ENCODE measurements around the gene AEN.
A peak's percentile ranks its signal among the peaks of the same experiment; 100 is the strongest.

AEN gene, protein sequence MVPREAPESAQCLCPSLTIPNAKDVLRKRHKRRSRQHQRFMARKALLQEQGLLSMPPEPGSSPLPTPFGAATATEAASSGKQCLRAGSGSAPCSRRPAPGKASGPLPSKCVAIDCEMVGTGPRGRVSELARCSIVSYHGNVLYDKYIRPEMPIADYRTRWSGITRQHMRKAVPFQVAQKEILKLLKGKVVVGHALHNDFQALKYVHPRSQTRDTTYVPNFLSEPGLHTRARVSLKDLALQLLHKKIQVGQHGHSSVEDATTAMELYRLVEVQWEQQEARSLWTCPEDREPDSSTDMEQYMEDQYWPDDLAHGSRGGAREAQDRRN
- 104 reads per million, percentile 83 among the genes with 10 or more reads in this experiment for total RNA-seq

DNA sequence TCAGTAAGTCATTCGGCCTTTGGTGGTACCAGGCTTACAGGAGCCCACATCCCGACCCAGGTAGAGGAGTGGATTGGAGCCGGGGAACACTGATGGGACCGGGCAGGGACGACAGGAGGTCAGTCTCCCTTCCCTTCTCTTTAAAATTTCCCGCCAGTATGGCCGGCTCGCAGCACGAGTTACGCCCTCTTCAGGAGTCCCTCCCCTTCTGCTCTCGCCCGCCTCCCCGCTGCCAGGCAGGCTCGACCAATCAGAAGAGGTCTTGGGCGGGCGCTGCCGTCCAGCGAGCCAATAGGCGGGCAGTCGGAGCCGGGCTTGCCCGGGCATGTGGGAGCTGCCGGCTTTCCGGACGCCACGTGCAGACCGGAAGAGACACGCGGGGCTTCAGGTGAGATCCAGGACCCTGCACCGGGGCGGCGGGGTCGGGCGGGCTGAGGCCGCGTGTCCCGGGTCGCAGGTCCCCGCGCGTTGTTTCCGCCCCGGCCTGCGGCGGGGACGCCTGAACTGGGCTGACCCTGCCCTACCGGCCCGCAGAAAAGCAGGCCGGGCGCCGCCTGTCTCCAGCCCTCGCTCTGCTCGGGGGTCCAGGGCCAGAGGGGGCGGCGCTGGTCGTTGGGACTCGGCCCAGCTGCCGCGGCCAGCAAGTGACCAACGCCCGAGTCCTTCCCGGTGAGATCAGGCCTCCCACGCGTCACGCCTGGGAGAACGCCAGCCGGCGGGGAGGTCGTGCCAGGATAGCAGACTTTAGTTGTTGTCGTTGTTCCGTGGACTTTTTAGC is at the start of gene AEN:
AEN (plus strand) TSS at position 346 of the 778 bp plus-strand sequence. CDS start 4,870 bp downstream, outside the sequence.
- DNase-seq, result peak; percentile 94

DNA sequence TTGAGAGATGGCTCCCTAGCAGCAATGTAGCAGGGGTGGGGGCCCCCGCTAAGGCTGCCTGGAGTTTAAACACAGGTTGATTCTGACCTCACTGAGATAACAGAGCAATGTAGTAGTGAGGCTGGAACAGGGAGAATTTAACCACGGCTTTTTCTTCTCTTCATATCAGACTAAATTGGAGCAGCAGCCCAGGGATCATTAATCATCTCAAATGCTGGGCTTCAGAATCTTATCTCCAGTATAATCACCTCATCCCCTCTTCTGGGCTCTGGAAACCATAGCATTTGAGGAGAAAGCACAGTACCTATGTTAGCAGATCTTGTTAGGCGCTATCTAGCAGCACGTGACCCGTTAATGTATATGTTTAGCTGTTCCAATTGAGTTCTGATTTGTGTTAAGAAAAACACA is 49.3 kb upstream of the AEN start:
- DNase-seq, result no peak

DNA sequence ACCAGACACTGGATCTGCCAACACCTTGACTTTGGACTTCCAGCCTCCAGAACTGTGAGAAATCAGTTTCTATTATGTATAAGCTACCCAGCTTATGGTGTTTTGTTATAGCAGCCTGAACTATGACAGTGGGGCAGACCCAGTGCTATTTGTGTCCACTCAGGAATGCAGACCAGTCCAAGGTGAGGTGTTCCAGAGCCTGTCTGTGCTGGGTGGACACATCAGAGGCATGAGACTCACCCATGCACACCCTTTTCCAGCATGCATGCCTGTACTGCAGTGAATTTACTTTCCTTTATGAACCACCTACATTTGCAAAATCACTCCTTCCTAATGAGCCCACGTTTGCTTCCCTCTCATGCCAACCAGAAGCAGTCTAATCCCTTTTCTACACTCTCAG is 47.1 kb upstream of the AEN start:
- no peak for DNase-seq

DNA sequence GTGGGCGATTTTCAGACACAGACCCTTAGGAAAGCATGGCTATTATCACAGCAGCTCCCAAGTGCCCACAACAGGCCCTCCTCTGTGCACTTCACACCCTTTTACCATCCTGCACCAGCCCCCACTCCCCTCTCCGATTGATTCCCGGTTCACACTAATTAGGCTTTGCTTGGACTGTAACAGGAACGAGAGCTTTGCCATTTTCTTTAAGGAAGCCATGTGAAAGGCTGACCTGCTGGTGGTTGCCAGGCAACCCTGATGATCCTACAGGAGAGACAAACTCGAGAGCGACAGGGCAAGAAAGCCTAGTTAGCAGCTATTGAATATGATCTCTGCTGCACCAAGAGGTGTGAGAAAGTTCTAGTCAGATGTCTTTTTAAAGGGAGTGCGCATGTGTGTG is 46.5 kb upstream of the AEN start:
- DNase-seq, result no peak

DNA sequence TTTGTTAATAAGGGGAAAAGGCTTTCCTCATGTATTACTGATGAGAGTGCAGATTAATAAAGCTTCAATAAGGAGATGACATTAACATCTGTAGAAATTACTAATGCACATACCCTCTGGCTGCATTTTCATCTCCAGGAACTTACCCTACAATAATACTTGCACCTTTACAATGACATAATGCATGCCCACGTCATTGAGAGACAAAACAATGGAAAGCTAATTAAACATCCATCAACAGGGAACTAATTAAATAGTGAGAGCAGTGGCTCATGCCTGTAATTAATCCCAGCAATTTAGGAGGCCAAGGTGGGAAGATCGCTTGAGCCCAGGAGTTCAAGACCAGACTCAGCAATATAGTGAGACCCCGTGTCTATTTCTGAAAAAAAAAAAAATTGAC is 41.8 kb upstream of the AEN start:
- no peak for DNase-seq

DNA sequence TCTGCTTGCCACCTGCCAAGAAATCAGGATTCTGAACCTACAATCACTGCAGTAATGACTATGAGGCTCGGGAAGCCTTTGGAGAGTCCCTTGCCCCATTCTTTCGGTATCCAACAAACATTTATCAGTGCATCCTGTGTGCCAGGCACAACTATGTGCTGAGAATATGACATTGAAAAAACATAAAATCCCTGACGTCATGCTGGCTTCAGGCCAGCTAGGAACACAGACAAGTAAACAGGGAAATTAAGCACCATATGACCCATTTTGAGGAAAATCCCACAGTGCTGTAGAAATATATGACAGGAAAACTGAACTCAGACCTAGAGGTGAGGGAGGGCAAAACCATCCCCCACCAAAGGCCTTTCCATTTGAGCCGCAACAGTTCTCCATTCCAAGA is 40.6 kb upstream of the AEN start:
- DNase-seq, result no peak

DNA sequence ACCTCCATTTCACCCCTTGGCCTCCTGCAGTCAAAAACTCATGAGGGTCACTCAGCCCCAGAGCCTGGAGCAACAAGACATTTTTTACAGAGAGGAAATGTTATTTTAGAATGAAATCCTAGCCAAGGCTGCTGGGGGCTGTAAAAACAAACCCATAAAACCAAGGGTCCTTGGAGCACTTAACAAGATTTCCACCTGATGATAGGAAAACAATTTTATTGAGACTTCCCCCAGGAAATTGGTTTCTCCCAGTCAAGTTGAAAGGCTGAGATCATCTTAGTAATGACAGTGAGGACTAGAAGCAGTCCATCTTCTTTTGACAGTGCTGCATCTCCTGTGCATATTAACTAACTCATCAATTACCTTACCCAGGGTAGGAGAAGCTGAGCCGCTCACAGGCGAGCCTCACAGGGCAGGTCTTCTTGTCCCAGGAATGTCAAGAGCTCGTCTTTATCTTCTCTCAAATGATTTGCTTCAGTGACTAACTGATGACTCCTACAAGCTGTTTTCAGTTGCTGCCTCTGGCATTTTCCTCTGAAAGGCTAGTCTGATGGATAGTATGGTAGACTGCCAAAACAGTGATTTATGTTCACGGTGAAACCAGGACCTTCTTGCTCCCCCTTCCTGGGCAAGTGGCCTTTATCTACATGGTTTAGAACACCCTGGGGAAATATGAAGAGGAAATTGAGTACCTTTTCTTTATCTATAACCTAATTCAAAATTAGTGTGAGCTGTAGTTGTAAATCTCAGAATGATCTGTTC is 34.6 kb upstream of the AEN start:
- DNase-seq, result no peak

DNA sequence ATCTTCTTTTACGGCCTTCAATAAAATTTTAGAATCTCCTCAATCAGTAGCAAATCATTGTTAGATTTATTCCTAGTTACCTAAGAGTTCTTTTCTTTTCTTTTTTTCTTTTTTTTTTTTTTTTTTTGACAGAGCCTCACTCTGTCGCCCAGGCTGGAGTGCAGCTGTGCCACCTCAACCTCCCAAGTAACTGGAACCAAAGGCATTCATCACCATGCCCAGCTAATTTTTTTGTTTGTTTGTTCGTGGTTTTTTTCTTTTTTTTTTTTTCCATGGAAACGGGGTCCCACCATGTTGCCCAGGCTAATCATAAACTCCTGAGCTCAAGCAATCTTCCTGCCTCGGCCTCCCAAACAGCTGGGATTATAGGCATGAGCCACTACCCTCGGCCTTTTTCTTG is 30.4 kb upstream of the AEN start:
- no peak for DNase-seq

DNA sequence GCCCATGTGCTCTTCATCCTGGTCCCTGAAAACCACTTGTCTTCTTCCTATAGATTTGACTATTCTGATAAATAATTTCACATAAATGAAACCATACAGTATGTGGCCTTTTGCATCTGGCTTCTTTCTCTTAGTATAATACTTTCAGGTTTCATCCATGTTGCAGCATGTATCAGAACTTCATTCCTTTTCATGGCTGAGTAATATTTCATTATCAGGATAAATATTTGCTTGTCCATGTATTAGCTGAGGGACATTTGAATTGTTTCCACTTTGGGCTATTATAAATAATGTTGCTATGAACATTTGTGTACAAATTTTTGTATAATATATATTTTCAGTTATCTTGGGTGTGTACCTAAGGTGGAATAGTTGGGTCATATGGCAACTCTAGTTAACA is 29.8 kb upstream of the AEN start:
- DNase-seq, result no peak

DNA sequence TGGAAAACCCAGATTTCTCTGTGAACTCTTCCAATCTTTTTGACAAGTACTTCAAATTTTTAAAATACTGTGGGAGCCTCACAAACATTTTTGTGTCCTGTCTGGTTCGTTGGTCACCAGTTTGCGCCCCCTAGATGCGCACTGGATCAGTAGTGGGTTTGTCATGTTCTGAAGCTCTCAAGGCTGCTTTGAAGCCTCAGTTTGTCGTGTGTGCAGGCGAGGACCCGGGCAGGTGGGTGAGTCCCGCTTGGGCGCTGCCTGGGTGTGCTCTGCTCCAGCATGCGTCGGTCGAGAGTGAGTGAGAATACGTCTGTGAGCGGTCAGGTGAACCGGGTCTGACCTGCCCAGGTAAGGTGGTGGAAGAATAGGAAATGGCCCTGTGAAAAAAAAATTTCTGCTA is 17.3 kb upstream of the AEN start:
- no peak for DNase-seq

DNA sequence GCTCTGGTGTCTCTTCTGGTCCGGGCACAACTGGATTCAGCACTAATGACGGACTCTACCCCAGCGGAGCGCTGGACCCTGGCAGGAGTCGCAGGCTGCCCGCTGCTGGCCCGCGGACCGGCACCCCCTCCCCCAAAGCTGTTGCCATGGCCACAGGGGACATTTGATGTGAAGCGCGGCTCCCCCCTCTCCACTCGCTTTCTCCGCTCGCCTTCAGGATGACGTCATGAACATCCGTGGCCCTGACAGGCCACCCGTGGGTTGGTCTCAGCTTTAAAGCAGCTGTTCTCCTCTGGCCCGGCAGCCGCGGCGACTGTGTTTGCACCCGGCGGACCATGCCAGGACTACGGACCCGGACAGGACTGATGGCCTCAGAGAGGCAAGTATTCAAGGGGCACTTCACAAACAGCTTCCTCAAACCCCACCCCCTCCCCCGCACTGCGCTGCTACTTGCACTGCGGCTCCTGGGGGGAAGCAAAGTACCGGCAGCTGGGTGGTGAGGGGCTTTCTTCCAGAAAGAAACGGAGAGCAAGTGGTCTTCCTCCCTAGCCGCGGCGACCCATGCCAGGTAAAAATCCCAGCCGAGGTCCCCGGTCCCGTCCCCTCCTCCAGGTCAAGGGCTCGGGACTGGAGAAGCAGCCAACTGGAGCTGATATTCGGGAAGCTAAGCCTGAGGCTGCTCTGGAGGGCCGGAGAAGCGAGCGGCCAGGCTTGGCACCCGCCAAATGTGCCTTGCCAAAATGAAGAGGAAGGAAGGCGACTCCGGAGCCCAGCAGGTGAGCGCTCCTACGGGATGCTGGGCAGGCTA is 16.6 kb upstream of the AEN start:
- no peak for DNase-seq

DNA sequence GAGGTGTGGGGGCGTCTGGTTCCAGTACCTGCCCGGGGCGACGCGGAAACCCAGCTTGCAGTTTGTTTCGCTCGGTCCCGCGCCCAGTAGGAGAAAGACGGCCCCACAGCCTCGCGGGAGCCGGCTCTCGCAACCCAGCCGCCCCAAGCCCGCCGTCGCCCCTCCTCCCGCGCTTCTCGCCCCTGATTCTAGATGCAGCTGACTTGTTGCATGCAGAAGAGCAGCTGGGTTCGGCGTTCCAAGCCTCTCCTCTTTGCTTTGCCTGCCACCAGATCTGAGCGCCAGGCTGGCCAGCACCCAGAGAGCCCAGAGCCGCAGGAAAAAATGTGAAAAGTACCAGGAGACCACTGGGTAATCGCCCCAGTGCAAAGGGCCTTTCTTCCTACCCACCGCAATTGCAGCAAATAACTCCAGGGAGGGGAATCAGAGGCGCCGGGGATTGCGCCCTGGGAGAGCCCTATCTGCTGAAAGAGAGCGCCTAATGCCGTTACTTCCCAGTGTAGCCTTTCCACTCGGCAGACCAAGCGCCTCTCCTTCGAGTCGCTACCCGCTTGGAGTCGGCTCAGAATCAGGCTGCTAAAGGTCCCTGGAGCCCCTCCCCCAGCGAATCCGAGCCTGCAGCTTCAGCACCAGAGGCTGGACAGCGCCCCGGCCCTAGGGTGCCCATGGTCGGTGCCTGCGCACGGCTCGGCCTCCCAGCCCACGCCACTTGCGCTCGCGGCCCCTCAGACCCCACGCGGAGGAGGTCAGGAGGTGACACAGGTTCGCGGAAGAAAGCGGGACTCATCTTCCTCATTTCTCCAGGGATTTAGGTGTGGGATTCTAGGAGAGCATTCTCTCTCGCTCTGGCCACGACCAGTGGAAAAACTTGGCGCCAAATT is 15.7 kb upstream of the AEN start:
- DNase-seq, result peak; percentile 35

DNA sequence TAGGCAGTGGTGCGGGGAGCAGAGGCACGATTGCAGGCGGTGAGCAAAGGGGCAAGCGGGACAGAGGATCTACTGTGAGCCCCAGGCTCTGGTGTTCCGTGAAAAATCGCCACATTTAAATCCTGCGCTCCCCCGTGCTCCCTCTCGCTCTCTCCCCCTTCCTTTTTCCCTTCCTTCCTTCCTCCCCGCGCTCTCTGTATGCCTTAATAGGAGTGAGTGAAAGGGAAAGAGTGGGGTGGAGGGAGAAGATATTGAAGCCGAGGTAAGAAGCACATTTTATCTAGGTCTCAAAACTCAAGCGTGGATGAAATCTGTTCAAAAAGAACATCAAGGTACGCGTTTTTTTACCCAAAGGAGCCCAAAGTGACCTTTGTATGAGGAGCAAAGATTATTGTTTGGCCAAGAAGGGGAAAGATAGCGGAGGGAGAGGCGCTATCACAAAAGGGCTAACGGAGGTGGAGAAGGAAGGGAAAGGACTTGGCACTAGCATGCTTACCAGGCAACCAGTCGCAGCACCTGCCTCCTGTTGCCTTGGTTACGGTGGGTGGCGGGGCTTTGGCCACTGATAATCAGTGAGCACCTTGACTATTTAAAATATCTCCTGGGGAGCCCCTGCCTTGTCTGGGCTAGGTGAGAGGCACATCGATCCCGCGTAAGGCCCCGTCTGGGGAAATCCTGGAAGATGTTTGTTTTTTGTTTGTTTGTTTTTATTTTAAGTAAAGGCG is 14.9 kb upstream of the AEN start:
- no peak for DNase-seq

DNA sequence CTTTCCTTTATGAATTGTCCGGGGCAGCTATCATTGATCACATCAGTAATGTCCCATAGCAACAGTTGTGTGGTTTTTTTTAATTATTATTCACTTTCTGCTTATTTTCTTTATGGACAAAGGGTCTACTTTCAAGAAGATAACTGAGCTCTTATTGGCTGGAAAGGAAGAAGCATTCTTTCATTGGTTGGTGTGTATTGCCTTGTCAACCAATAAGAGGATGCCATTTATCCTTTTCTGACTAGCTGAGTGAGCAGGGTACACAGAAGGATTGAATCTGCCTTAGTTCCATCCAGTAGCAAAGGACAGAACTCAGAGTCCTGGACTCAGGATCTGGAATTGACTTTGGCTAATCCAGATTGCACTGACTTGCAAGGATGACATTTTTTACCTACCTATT is 13.2 kb upstream of the AEN start:
- no peak for DNase-seq

DNA sequence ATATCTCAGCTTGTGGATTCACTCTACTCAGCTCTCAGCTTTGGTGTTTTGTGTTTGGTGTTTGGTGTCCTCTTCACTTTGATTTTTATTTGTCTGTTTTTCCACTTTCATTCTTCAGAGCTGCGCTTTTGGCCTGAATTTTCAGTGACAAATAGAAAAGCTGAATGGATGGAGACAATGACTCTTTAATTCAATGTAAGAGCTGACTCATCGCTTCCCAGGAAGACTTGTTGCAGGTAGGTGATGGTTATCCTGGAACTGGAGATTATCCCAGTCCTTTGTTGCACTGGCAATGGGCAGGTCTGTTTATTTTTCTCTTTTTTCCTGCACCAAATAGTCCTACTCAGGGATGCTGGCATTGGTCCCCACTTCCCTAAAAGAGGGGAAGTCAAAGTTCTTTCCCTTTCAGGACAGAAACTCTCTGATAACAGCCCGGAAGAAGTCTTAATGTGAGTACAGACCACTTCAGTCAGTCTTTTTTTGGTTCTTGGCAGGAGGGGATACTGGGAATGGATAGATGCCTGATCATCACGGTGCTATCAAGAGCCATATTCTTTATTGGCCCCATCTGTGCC is 12.4 kb upstream of the AEN start:
- DNase-seq, result no peak

DNA sequence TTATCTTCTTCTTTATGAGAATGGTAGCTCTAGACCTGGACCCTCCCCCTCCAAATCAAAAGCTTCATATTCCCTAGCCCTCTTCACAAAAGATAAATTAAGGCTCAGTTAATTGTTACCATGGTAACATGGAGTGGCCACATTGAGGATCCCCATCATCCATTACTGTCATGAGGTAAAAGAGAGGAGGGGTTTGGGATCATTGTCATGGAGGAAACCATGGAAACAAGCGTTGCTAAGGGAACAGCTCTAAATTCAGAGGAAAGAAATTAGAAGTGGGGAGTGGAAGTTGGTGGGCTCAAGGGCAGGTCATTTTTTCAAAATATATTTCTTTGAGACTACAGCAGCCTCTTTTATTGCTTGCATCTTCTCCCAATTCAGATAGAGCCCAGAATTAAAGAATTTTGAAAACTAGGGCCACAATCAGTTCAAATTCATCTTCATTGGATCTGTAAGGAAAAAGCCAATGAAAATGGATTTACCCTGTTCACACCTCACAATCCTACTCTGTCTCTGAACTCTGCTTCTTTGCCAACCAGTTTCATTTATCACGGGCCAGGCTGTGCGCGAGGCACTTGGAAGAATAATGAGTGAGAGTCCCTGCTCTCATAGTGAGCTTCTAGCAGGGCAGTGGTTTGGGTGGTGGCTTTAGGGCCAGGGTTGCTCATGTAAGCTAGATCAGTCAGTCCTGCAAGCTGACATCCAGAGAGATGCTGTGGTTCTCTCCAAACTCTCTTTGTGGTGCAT is 11.6 kb upstream of the AEN start:
- DNase-seq, result no peak

DNA sequence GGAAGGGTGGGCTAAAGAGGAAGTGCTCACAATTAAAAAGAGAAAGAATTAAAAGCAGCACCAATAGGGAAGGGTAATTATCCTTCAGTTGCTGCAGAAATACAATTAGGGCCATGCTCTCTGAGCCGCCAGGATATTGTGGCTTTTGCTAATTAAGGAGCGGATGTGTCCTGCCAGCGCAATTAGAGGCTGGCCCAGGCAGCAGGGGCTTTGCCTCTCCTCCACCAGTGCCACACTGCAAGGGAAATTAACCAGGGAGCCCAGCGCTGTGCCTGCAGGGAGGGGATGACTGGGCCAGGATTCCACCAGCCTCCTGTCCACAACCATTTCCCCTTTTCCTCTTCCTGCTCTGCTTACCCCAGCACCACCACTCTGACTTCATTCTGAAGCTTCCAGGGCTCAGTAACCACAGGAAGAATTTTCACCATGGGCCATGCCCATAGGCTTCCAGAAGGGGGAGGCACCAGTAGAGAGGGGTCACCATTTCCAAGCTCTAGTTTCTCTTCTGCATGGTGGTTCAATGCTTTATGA is 10.4 kb upstream of the AEN start:
- no peak for DNase-seq

DNA sequence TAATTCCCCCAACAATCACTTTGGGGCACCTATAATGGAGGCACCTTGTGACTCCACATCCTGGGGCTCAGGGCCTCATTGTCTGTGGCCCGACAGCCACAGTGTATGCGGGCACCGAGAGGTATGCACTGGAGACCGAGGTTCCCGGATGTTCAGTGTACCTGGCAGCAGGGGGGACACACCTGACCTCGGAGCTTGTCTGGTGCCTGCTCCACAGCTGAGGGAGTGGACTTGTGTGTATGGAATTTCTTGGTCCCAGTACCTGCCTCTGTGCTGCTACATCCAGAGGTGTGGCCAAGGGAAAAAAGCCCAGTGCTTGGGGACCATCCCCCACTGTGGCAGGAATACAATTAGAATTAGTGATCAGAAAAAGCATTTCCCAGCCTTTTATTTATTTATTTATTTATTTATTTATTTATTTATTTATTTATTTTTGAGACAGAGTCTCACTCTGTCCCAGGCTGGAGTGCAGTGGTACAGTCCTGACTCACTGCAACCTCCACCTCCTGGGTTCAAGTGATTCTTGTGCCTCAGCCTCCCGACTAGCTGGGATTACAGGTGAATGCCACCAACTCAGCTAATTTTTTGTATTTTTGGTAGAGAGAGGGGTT is 8.8 kb upstream of the AEN start:
- no peak for DNase-seq

Data from effector CD4-positive, alpha-beta T cell (primary cell).